MM.1S (cell line): ENCODE measurements around the gene RBBP7.
A peak's percentile ranks its signal among the peaks of the same experiment; 100 is the strongest.
"Not testable (repeated sequence)": the region's sequence is repeated elsewhere in the genome, so short reads cannot be mapped to it uniquely, and the experiment has no call there.

Source experiments
- DNase-seq: peaks from one replicate; pipeline ENCODE4 v3.0.0-alpha.2; 2015
- H2AFZ ChIP-seq: fragments of 300-600 bp; sonication (generic); 2 replicates; pipeline ENCODE4 v1.6.0; 2016; ENCODE audit warnings: antibody characterized with exemption, low read length
- H3F3A ChIP-seq: fragments of 300-600 bp; sonication (generic); 2 replicates; pipeline ENCODE4 v1.6.1; 2016; ENCODE audit warnings: mild to moderate bottlenecking, antibody characterized with exemption, low read length, moderate library complexity, mixed read lengths; ENCODE audit not compliant: insufficient read depth
- H3K27ac ChIP-seq: fragments of 300-600 bp; sonication (generic); 2 replicates; pipeline ENCODE4 v1.5.1; 2016; ENCODE audit warnings: mild to moderate bottlenecking, low read length
- H3K27me3 ChIP-seq: fragments of 300-600 bp; sonication (generic); replicated peaks from 2 replicates; pipeline ENCODE4 v1.6.0; 2016; ENCODE audit warnings: low read length; ENCODE audit not compliant: insufficient read depth
- H3K36me3 ChIP-seq: fragments of 300-600 bp; sonication (generic); replicated peaks from 2 replicates; pipeline ENCODE4 v1.6.1; 2016; ENCODE audit warnings: mild to moderate bottlenecking, low read length, mixed read lengths; ENCODE audit not compliant: insufficient read depth
- H3K4me1 ChIP-seq: fragments of 300-600 bp; sonication (generic); 2 replicates; pipeline ENCODE4 v1.6.1; 2016; ENCODE audit warnings: low read length, mixed read lengths
- H3K4me2 ChIP-seq: fragments of 300-600 bp; sonication (generic); 2 replicates; pipeline ENCODE4 v1.6.0; 2016; ENCODE audit warnings: low read depth, low read length
- H3K4me3 ChIP-seq: fragments of 300-600 bp; sonication (generic); 2 replicates; pipeline ENCODE4 v1.5.1; 2016; ENCODE audit warnings: low read length, mixed read lengths
- H3K79me2 ChIP-seq: fragments of 300-600 bp; sonication (generic); 2 replicates; pipeline ENCODE4 v1.6.1; 2016; ENCODE audit warnings: mixed run types, low read length, mixed read lengths
- H3K9ac ChIP-seq: fragments of 300-600 bp; sonication (generic); 2 replicates; pipeline ENCODE4 v1.6.1; 2016; ENCODE audit warnings: low read length, mixed read lengths
- H3K9me2 ChIP-seq: fragments of 300-600 bp; sonication (generic); replicated peaks from 2 replicates; pipeline ENCODE4 v1.6.1; 2016; ENCODE audit warnings: mild to moderate bottlenecking, low read length, mixed read lengths; ENCODE audit not compliant: insufficient read depth
- H3K9me3 ChIP-seq: fragments of 300-600 bp; sonication (generic); replicated peaks from 2 replicates; pipeline ENCODE4 v1.6.1; 2016; ENCODE audit warnings: mild to moderate bottlenecking, low read length, mixed read lengths; ENCODE audit not compliant: insufficient read depth
- H4K20me1 ChIP-seq: fragments of 300-600 bp; sonication (generic); 2 replicates; pipeline ENCODE4 v1.6.1; 2016; ENCODE audit warnings: mild to moderate bottlenecking, low read length, moderate library complexity, mixed read lengths; ENCODE audit not compliant: insufficient read depth
- EZH2 ChIP-seq: fragments of 300-600 bp; sonication (generic); optimal IDR thresholded peaks from 2 replicates; pipeline ENCODE3; 2017; ENCODE audit warnings: low read depth, mild to moderate bottlenecking, antibody characterized with exemption, low read length, mixed read lengths
- EZH2phosphoT487 ChIP-seq: fragments of 300-600 bp; sonication (generic); IDR thresholded peaks from 2 replicates; pipeline ENCODE4 v1.6.1; 2018; ENCODE audit warnings: antibody characterized with exemption, low read length
- TF ChIP-seq, protein P1 (sequence below): fragments of 300-600 bp; sonication (generic); IDR thresholded peaks from 2 replicates; pipeline ENCODE4 v1.5.1; 2016; ENCODE audit warnings: antibody characterized with exemption, low read length, mixed read lengths

RBBP7 gene

DNA sequence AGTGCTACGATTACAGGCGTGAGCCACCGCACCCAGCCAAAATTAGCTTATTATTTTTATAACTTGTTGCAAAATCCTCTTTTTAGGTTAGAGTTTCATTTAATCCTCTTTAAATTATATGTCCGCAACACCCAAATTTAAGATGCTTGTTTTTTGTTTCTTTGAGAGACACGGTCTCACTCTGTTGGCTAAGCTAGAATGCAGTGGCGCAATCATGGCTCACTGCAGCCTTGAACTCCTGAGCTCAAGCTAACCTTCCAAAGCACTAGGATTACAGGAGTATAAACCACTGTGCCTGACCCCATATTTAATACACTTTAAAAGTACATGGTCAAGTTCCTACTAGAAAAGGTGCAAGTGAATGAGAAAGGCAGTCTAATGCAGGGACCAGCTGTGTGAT lies 2.2 kb downstream of the RBBP7 start:
- Histone ChIP-seq H3K9ac (no peak overlapping the region), H3K9me2 (no peaks in the 10 kb centered on the region), H3K27me3 (no peaks in the 10 kb centered on the region), H3F3A (no peaks in the 10 kb centered on the region), H3K36me3 (no peaks in the 10 kb centered on the region), H3K79me2 (peaks cover 64% of the 10 kb centered on the region), H3K4me3 (no peak overlapping the region), H4K20me1 (peaks cover 17% of the 10 kb centered on the region), H3K9me3 (no peaks in the 10 kb centered on the region), H2AFZ (no peak overlapping the region), H3K27ac (no peak overlapping the region), H3K4me1 (peaks cover 5% of the 10 kb centered on the region; the same call in 1 of the 2 replicates), H3K4me2 (peak overlapping the region; percentile 75; the same call in 1 of the 2 replicates)
- no peak for DNase-seq
- TF ChIP-seq EZH2phosphoT487 (no peak), EZH2 (no peak)
- TF ChIP-seq, protein P1, sequence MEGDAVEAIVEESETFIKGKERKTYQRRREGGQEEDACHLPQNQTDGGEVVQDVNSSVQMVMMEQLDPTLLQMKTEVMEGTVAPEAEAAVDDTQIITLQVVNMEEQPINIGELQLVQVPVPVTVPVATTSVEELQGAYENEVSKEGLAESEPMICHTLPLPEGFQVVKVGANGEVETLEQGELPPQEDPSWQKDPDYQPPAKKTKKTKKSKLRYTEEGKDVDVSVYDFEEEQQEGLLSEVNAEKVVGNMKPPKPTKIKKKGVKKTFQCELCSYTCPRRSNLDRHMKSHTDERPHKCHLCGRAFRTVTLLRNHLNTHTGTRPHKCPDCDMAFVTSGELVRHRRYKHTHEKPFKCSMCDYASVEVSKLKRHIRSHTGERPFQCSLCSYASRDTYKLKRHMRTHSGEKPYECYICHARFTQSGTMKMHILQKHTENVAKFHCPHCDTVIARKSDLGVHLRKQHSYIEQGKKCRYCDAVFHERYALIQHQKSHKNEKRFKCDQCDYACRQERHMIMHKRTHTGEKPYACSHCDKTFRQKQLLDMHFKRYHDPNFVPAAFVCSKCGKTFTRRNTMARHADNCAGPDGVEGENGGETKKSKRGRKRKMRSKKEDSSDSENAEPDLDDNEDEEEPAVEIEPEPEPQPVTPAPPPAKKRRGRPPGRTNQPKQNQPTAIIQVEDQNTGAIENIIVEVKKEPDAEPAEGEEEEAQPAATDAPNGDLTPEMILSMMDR, result no peak

DNA sequence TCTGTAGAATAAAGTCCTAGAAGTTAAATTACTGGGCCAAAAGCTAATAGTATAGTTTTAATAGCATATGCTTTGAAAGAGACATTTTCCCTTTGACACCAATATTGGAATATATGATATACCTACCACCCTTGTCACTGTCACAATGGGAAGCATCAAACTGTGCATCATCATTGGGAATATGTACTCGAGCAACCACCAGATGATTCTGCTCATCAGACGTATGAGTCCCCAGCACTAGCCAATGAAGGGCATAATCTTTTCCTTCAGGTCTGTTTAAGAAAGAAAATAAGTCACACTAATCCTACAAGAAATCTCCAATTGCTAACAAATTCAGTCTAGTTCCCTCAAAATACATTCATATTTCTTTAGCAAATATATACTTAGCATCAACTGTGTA lies 7.3 kb downstream of the RBBP7 start:
- H4K20me1 ChIP-seq, result peaks cover 6% of the 10 kb centered on the region
- H3K27ac ChIP-seq, result no peak overlapping the region
- H3K9ac ChIP-seq, result no peak overlapping the region
- TF ChIP-seq EZH2, result no peak
- TF ChIP-seq, protein P1, result no peak
- TF ChIP-seq EZH2phosphoT487, result no peak
- H3K4me1 ChIP-seq, result no peaks in the 10 kb centered on the region
- H3F3A ChIP-seq, result no peaks in the 10 kb centered on the region
- H3K36me3 ChIP-seq, result no peaks in the 10 kb centered on the region
- H3K4me2 ChIP-seq, result no peak overlapping the region
- H3K4me3 ChIP-seq, result no peak overlapping the region
- peaks cover 95% of the 10 kb centered on the region for H3K79me2 ChIP-seq
- H3K27me3 ChIP-seq, result no peaks in the 10 kb centered on the region
- H3K9me3 ChIP-seq, result no peaks in the 10 kb centered on the region
- no peaks in the 10 kb centered on the region for H3K9me2 ChIP-seq
- no peak for DNase-seq
- H2AFZ ChIP-seq, result no peak overlapping the region

DNA sequence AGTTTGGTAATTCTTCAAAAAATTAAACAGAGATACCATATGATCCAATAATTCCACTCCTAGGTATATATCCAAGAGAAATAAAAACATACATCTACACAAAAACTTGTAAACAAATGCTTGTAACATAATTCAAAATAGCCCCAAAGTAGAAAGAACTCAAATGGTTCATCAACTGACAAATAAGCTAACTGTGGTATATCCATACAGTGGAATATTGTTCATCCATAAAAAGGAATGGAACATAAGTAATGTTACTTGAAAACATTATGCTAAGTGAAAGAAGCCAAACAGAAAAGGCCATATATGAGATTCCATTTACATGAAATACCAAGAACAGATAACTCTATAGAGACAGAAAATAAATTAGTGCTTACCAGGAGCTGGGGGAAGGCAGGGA lies 13.4 kb downstream of the RBBP7 start:
- no peak overlapping the region for H3K4me2 ChIP-seq
- no peak for DNase-seq
- H3K9me2 ChIP-seq, result no peaks in the 10 kb centered on the region
- H3K9me3 ChIP-seq, result no peaks in the 10 kb centered on the region
- H3K79me2 ChIP-seq, result peaks cover 94% of the 10 kb centered on the region
- no peak overlapping the region for H3K4me3 ChIP-seq
- TF ChIP-seq, protein P1, result no peak
- TF ChIP-seq EZH2phosphoT487 (no peak), EZH2 (no peak)
- no peaks in the 10 kb centered on the region for H3K27me3 ChIP-seq
- H2AFZ ChIP-seq, result no peak overlapping the region
- H4K20me1 ChIP-seq, result no peaks in the 10 kb centered on the region
- H3K9ac ChIP-seq, result no peak overlapping the region
- no peaks in the 10 kb centered on the region; the same call in 1 of the 2 replicates for H3K36me3 ChIP-seq
- H3F3A ChIP-seq, result no peaks in the 10 kb centered on the region
- H3K27ac ChIP-seq, result no peak overlapping the region
- H3K4me1 ChIP-seq, result no peaks in the 10 kb centered on the region

DNA sequence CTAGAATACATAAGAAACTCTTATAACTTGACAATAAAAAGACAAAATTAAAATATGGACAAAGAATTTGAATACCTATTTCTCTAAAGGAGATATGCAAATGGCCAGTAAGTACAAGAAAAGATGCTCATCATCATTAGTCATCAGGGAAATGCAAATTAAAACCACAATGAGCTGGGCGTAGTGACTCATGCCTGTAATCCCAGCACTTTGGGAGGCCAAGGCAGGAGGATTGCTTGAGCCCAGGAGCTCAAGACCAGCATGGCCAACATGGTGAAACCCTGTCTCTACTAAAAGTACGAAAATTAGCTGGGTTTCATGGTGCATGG lies 14.1 kb downstream of the RBBP7 start:
- H4K20me1 ChIP-seq, H3K9me2 ChIP-seq, H3F3A ChIP-seq, H3K27ac ChIP-seq, H3K27me3 ChIP-seq, H3K9ac ChIP-seq, H3K9me3 ChIP-seq, H3K4me3 ChIP-seq, H3K4me2 ChIP-seq, H2AFZ ChIP-seq, DNase-seq, H3K36me3 ChIP-seq, H3K4me1 ChIP-seq: not testable (repeated sequence)
- peaks cover 93% of the 10 kb centered on the region for H3K79me2 ChIP-seq
